Raji (cell line): ENCODE data around the gene THSD4.

Source experiments
- POLR2A ChIP-seq: IDR thresholded peaks from 2 replicates; pipeline ENCODE4 v1.6.1; 2011; ENCODE audit warnings: low read depth, low read length, control low read depth; ENCODE audit not compliant: insufficient read depth

The THSD4 gene

GRCh38 chr15:71708741-71709140, 593.5 kb downstream of the THSD4 start:
- TF ChIP-seq POLR2A = no peak

DNA sequence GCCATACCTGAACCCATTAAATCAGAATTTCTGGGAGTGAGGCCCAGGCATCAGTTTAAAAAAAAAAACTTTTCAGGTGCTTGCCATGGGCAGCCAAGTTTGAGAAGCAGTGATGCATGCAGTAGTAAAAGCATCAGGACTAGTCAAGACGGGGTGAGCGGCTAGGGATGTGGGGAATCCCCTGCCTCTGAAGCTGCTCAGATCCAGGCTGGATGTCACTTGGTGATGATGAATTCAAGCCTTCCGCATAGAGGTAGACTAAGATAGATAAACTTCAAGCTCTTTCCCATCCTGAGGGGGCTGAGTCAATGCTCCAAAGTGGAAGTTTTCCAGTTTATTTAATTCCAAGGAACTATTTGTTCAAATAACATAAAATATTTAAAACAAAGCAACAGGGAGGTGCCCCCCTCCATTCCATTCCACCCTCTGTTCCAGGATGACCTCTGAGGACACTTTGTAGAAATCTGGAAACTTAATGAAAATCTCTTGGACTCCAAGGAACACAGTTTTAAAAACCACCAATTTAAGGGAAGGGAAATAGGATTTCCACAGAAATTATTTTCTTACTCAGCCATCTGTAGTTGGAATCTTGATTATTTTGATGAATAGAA, 594.6 kb downstream of the THSD4 start:
- TF ChIP-seq POLR2A = no peak

DNA sequence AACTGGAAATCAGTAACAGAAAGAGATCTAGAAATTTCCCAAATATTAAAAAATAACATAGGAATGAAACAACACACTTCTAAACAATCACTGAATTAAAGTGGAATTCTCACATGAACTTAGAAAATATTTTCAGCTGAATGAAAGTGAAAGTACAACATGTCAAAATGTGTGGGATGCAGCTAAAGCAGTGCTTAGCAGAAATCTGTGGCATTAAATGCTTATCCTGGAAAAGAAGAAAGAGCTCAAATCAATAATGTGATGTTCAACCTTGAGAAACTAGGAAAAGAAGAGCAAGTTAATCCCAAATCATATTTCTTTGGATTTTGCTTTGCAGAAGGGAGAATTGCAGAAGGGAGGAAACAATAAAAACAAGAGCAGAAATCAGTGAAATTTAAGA, 596.9 kb downstream of the THSD4 start:
- no peak for TF ChIP-seq POLR2A

GRCh38 chr15:71713191-71713809, 598.0 kb downstream of the THSD4 start:
- TF ChIP-seq POLR2A = no peak

- TF ChIP-seq POLR2A = no peak
Measured at GRCh38 chr15:71715914-71716313, 600.6 kb downstream of the THSD4 start.

DNA sequence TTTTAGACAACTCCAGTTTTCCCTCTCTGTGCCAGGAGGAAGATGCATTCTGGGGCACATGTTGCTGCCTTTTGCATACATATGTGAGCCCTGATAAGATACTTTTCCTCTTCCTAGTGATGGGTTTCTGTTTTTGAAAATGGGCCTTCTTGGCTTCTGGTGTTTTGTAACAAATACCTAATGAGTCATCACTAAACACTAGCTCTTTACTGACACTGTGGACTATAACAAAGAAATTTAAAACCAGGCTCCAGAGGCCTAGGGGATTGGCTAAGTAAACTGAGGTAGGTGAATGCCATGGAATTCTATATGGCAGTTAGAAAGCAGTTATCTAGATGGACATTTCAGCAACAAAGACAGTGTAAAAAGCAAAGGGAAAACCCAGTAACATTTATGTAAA, 601.7 kb downstream of the THSD4 start:
- no peak for TF ChIP-seq POLR2A

GRCh38 chr15:71718116-71718910, 603.0 kb downstream of the THSD4 start:
- TF ChIP-seq POLR2A = no peak

- no peak for TF ChIP-seq POLR2A
Measured at GRCh38 chr15:71723344-71723743, 608.1 kb downstream of the THSD4 start.

- no peak for TF ChIP-seq POLR2A
Measured at GRCh38 chr15:71728881-71729280, 613.6 kb downstream of the THSD4 start.

GRCh38 chr15:71729319-71729718, 614.0 kb downstream of the THSD4 start:
- TF ChIP-seq POLR2A = no peak

DNA sequence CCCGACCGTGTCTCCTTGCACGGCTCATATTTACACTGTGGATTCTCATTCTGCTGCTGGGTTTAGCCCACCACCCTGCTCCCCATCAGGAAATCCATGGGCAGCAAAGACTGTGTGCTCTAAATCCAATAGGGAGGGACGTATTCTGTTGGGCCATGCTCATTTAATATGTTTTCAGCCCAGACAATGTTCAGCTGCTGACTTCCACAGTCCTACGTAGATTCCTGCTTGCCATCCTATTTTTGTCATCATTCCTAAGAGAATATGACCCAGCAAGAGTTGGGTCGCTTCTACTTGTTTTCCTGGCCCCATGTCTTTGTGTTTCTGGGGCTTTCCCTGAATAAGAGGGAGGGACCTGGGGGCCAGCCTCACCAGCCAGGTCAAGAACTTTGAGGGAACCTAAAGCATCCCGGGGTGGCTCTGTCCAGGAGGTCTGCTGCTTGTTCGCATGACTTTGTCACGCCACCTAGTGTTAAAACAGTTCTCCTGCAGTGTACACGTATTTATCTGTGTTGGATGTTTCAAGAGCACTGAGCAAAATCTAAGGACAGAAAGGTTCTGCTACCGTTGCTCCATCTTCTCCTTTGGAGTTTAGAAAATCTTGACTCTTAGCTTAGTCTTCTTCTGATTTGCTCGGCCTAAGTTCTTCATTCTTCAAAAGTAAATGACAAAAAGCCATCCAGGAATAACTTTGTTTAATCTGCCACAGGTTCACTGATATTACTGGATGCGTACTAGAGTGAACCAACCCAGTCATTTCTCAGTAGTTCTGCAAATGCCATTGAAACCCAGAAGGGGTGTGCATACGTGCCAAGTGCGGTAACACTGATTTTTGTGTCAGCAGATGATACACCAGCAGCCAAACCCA, 615.2 kb downstream of the THSD4 start:
- no peak for TF ChIP-seq POLR2A

DNA sequence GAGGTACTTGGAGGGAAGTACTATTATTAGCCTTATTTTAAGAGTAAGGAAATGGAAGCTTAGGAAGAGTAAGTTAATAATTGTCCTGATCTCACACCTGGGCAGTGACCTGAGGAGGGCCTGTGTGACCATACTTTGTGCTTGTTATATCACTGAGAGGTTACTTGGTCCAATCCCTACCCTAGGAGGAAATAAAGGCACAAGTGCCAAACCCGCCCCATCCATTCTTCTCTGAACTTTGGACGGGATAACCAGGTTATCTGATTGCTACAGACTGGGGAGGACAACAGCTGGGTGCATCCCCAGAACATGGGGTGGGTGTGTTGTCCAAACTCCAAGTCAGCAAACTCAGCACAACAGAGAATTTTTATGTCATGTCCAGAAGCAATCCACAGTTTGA, 617.4 kb downstream of the THSD4 start:
- TF ChIP-seq POLR2A = no peak

GRCh38 chr15:71733122-71733521, 617.9 kb downstream of the THSD4 start:
- TF ChIP-seq POLR2A = no peak

- no peak for TF ChIP-seq POLR2A
Measured at GRCh38 chr15:71734709-71735384, 619.6 kb downstream of the THSD4 start.

- TF ChIP-seq POLR2A = no peak
Measured at GRCh38 chr15:71735385-71735757, 620.1 kb downstream of the THSD4 start.
